Astrocyte of the spinal cord (primary cell): ENCODE data around the gene RAB5B.

Experiments
- DNase-seq: peaks from one replicate; pipeline ENCODE4 v3.0.0; 2011; ENCODE audit warnings: low read depth, low spot score
- H3K4me3 ChIP-seq: 2 replicates; pipeline ENCODE4 v1.5.1; 2011; ENCODE audit warnings: low read depth, mild to moderate bottlenecking, low read length, moderate library complexity
- in situ Hi-C: cut with HindIII; loops from 2 replicates; pipeline ENCODE4 v1.10.0; 2017; ENCODE audit warnings: low sequenced_read_pairs
- TF ChIP-seq, protein P1 (sequence below): IDR thresholded peaks from 2 replicates; pipeline ENCODE4 v1.5.1; 2012; ENCODE audit warnings: low read depth, mild to moderate bottlenecking, low read length, inconsistent platforms

Gene RAB5B

GRCh38 chr12:56029666-56030293 lies 55.9 kb downstream of the RAB5B start:
- in situ Hi-C loops, result no loop called here
- H3K4me3 ChIP-seq, result no peak overlapping the region
- peak; percentile 59 for DNase-seq
- TF ChIP-seq, protein P1, sequence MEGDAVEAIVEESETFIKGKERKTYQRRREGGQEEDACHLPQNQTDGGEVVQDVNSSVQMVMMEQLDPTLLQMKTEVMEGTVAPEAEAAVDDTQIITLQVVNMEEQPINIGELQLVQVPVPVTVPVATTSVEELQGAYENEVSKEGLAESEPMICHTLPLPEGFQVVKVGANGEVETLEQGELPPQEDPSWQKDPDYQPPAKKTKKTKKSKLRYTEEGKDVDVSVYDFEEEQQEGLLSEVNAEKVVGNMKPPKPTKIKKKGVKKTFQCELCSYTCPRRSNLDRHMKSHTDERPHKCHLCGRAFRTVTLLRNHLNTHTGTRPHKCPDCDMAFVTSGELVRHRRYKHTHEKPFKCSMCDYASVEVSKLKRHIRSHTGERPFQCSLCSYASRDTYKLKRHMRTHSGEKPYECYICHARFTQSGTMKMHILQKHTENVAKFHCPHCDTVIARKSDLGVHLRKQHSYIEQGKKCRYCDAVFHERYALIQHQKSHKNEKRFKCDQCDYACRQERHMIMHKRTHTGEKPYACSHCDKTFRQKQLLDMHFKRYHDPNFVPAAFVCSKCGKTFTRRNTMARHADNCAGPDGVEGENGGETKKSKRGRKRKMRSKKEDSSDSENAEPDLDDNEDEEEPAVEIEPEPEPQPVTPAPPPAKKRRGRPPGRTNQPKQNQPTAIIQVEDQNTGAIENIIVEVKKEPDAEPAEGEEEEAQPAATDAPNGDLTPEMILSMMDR, result peak; percentile 87

DNA sequence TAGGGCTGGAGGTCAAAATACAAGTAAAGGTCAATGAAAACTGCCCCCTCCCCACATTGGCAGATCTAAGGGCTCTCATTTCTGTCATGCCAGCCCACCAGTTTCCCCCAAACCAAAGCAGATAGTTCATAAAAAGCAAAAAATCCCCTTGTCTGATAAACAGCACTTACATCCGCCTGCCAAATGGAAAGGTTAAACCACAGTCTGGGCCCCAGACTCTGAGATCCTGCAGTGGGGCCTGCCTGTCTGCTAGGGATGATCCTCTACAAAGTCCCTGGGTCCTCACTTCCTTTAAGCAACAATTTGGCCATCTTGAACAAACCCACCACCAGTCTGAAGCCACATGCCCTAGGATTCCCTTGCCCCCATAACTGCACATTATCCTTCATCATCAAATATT lies 58.1 kb downstream of the RAB5B start:
- no peak overlapping the region for H3K4me3 ChIP-seq
- TF ChIP-seq, protein P1, result no peak
- no peak for DNase-seq
- in situ Hi-C loops, result no loop called here

DNA sequence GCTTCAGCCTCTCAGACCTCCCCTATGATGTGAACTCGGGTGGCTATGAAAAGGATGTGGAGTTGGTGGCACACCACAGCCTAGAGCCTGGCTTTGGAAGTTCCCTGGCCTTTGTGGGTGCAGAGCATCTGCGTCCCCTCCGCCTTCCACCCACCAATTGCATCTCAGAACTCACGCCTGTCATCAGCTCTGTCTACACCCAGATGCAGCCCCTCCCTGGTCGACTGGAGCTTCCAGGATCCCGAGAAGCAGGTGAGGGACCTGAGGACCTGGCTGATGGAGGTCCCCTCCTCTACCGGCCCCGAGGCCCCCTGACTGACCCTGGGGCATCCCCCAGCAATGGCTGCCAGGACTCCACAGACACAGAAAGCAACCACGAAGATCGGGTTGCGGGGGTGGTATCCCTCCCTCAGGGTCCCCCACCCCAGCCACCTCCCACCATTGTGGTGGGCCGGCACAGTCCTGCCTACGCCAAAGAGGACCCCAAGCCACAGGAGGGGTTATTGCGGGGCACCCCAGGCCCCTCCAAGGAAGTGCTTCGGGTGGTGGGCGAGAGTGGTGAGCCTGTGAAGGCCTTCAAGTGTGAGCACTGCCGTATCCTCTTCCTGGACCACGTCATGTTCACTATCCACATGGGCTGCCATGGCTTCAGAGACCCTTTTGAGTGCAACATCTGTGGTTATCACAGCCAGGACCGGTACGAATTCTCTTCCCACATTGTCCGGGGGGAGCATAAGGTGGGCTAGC lies 60.9 kb downstream of the RAB5B start:
- TF ChIP-seq, protein P1, result no peak
- DNase-seq, result no peak
- in situ Hi-C loops, result no loop called here
- no peak overlapping the region for H3K4me3 ChIP-seq

DNA sequence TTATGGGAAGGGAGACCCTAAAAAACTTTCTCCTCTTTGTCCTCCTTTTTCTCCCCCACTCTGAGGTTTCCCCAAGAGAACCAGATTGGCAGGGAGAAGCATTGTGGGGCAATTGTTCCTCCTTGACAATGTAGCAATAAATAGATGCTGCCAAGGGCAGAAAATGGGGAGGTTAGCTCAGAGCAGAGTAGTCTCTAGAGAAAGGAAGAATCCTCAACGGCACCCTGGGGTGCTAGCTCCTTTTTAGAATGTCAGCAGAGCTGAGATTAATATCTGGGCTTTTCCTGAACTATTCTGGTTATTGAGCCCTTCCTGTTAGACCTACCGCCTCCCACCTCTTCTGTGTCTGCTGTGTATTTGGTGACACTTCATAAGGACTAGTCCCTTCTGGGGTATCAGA lies 63.3 kb downstream of the RAB5B start:
- TF ChIP-seq, protein P1, result no peak
- H3K4me3 ChIP-seq, result no peak overlapping the region
- in situ Hi-C loops, result no loop called here
- DNase-seq, result no peak

GRCh38 chr12:56038022-56038655 lies 64.3 kb downstream of the RAB5B start:
- in situ Hi-C loops, result no loop called here
- no peak for DNase-seq
- TF ChIP-seq, protein P1, result no peak
- no peak overlapping the region for H3K4me3 ChIP-seq

GRCh38 chr12:56040151-56040550 lies 66.3 kb downstream of the RAB5B start:
- H3K4me3 ChIP-seq, result no peak overlapping the region
- DNase-seq, result no peak
- in situ Hi-C loops, result no loop called here
- TF ChIP-seq, protein P1, result no peak
